ENCODE results near the gene GUCY1A1. TPM values are rescaled to one million over a fixed set of nuclear protein-coding genes. Genes with fewer than 3 reads are reported as not detected.
A peak's percentile ranks its signal among the peaks of the same experiment; 100 is the strongest.

GUCY1A1 gene
- total and polyA plus RNA-seq, 12 donors: 6.7 to 101 (median 60.2) TPM

DNA sequence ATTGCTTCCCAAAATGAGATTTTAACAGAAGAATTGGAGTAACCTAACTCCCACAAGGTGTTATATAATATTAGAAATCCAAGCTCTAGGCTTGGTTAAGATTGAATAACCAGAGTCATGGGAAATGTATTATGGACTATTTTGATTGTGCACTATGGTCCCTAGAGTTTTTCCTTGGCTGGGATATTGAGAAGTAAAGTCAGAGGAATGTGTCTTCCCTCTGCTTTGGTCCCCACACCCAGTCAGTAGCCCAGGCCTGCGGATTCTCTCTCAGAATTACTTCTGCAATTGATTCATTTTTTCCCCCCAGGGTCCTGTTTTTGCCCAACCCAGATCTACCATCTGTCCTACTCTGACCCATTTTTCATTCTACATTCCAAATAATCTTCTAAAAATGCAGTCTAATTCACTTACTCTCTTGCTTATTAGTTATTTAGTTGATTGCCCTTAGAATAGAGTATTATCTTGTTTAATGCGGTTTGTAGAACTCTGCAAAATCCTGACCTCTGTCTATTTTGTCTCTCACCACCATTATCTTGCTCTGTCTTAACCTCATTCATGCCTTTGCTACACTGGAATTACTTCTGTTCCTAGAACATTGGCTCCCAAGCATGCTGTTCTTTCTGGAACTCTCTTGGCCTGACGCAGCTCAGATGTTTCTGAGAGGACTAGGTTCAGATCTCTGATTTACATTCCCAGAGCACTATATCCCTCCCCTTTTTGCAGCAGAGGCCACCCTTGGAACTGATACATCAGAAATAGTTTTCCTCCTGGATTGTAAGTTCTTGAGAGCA lies 23.6 kb downstream of the GUCY1A1 start:
- no peaks in the 10 kb centered on the region for H3K27me3 ChIP-seq
- no peaks in the 10 kb centered on the region for H3K36me3 ChIP-seq
- DNase-seq (no peak), ATAC-seq (peak in 7 of 8 donors; percentile 48 to 78 (median 55))
- intact Hi-C loops (cut with DNase I): loop anchor here in 1 of 10 donors (10.0 kb wide), 1 partner anchor 85 kb away; no protein-coding TSS in a partner anchor
- no peaks in the 10 kb centered on the region for H3K9me3 ChIP-seq
- TF ChIP-seq, protein P1, sequence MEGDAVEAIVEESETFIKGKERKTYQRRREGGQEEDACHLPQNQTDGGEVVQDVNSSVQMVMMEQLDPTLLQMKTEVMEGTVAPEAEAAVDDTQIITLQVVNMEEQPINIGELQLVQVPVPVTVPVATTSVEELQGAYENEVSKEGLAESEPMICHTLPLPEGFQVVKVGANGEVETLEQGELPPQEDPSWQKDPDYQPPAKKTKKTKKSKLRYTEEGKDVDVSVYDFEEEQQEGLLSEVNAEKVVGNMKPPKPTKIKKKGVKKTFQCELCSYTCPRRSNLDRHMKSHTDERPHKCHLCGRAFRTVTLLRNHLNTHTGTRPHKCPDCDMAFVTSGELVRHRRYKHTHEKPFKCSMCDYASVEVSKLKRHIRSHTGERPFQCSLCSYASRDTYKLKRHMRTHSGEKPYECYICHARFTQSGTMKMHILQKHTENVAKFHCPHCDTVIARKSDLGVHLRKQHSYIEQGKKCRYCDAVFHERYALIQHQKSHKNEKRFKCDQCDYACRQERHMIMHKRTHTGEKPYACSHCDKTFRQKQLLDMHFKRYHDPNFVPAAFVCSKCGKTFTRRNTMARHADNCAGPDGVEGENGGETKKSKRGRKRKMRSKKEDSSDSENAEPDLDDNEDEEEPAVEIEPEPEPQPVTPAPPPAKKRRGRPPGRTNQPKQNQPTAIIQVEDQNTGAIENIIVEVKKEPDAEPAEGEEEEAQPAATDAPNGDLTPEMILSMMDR (IDR thresholded peaks at IDR 0.05): no peak
- H3K4me1 ChIP-seq: peaks cover 8 to 90% (median 54%) of the 10 kb centered on the region in 9 donors
- peak overlapping the region in 9 of 10 donors; percentile 15 to 72 (median 38) for H3K27ac ChIP-seq
- no peak overlapping the region for H3K4me3 ChIP-seq
- WGBS, 2 donors: 58 to 68% methylated on average over 3 of the region's 3 CpGs

DNA sequence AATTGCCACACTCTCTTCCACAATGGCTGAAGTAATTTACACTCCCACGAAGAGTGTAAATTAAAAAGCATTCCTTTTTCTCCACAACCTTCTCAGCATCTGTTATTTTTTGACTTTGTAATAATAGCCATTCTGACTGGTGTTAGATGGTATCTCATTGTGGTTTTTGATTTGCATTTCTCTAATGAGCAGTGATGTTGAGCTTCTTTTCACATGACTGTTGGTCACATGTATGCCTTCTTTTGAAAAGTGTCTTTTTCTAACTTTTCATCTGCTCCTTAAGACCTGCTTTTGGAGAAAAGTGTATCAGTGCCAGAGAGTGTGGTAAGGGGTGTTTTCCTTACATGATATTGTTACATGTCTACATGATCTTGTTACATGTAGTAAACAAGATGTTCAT lies 25.7 kb downstream of the GUCY1A1 start:
- Histone ChIP-seq H3K36me3 (peaks cover 0 to 5% (median 0%) of the 10 kb centered on the region in 9 donors), H3K27me3 (no peaks in the 10 kb centered on the region), H3K4me3 (no peak overlapping the region), H3K9me3 (no peaks in the 10 kb centered on the region), H3K27ac (peak overlapping the region in 2 of 10 donors; percentile 6 to 54), H3K4me1 (peaks cover 8 to 89% (median 49%) of the 10 kb centered on the region in 9 donors)
- 78 to 90% methylated on average over 1 of the region's 1 CpG for WGBS, 2 donors
- TF ChIP-seq, protein P1 (IDR thresholded peaks at IDR 0.05): no peak
- ATAC-seq (no peak), DNase-seq (no peak)
- intact Hi-C loops (cut with DNase I): loop anchor here in 1 of 10 donors (10.0 kb wide), 1 partner anchor 82 kb away; no protein-coding TSS in a partner anchor

DNA sequence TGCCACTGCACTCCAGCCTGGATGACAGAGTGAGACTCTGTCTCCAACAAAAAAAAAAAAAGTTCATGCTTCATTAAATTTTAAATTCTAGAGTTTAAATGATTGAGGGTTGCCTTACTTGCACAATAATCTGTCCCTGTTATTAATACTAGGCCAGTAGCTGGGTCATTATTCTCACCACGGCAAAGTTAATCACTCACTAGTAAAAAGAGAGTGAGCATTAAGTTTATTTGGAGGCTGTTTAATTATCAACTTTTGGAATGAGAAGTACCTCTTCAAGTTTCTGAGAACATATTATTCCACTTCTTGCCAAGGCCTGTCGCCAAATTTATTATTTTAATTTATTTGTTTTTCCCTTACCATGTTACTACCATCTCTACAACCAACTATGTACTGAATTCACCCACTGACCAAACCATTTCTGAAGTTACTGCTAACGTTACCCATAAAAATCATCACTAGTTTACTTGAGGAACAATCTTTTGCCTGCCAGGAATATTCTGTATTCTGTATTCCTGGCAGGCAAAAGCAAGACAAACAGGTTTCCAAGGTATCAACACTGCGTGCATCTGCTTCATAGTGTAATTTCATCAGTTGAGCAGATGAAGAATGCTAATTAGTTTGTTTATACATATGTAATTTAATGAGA lies 26.5 kb downstream of the GUCY1A1 start:
- ATAC-seq: peak in 2 of 8 donors; percentile 10 to 21
- H3K36me3 ChIP-seq: peaks cover 0 to 11% (median 0%) of the 10 kb centered on the region in 9 donors
- TF ChIP-seq, protein P1 (IDR thresholded peaks at IDR 0.05): no peak
- H3K4me1 ChIP-seq: peaks cover 8 to 86% (median 49%) of the 10 kb centered on the region in 9 donors
- H3K27me3 ChIP-seq: no peaks in the 10 kb centered on the region
- H3K27ac ChIP-seq: peak overlapping the region in 8 of 10 donors; percentile 34 to 68 (median 44)
- no peak overlapping the region for H3K4me3 ChIP-seq
- peaks cover 0 to 1% (median 0%) of the 10 kb centered on the region in 11 donors for H3K9me3 ChIP-seq
- no peak for DNase-seq
- WGBS, 2 donors: 30 to 41% methylated on average over 4 of the region's 4 CpGs
- intact Hi-C loops (cut with DNase I): loop anchor here in 1 of 10 donors (10.0 kb wide), 1 partner anchor 82 kb away; no protein-coding TSS in a partner anchor

DNA sequence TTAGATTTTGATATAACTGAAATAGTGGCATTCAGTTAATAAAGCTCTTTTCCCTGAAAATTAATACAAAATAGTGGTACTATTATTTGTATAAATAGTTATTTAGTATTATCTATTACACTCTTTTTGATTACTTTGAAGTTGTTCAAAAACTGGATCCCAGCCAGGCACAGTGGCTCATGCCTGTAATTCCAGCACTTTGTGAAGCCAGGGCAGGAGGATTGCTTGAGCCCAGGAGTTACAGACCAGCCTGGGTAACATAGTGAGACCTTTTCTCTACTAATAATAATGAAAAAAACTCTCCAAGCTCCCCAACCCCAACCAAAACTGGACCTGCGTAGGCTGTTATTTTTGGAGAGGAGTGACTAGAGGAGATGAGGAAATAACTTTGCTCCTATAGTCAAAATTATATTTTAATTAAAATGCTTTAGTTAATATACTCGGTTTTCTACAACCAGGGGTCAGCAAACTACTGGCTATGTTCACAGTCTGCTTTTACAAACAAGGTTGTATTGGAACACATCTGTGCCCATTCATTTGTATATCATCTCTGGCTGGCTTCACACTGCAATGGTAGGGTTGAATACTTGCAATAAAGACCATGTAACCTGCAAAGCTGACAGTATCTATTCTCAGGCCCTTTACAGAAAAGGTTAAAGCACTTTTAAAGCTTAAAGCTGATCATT lies 27.6 kb downstream of the GUCY1A1 start:
- peaks cover 5 to 76% (median 41%) of the 10 kb centered on the region in 9 donors for H3K4me1 ChIP-seq
- peak overlapping the region in 8 of 10 donors; percentile 34 to 68 (median 44) for H3K27ac ChIP-seq
- intact Hi-C loops (cut with DNase I): loop anchor here in 1 of 10 donors (10.0 kb wide), 1 partner anchor 81 kb away; no protein-coding TSS in a partner anchor
- H3K9me3 ChIP-seq: peaks cover 0 to 12% (median 5%) of the 10 kb centered on the region in 11 donors
- no peaks in the 10 kb centered on the region for H3K27me3 ChIP-seq
- peaks cover 0 to 22% (median 0%) of the 10 kb centered on the region in 9 donors for H3K36me3 ChIP-seq
- WGBS, 2 donors: 26 to 29% methylated on average over 2 of the region's 2 CpGs
- DNase-seq (peak in 1 of 2 donors; percentile 27), ATAC-seq (peak in 3 of 8 donors; percentile 16 to 56 (median 45))
- TF ChIP-seq, protein P1 (IDR thresholded peaks at IDR 0.05): no peak
- no peak overlapping the region for H3K4me3 ChIP-seq
